GM12892 (cell line): ENCODE data around the gene TSPAN15.

Experiments used
- POLR2A ChIP-seq: IDR thresholded peaks from 2 replicates; pipeline ENCODE4 v1.6.1; 2011; ENCODE audit warnings: low read depth, low read length, control low read depth
- POLR2AphosphoS5 ChIP-seq: IDR thresholded peaks from 2 replicates; pipeline ENCODE4 v1.6.1; 2011; ENCODE audit warnings: low read depth, low read length, control low read depth
- TAF1 ChIP-seq: IDR thresholded peaks from 2 replicates; pipeline ENCODE4 v1.6.1; 2011; ENCODE audit warnings: low read depth, mild to moderate bottlenecking, control low read depth, low read length, borderline replicate concordance

DNA sequence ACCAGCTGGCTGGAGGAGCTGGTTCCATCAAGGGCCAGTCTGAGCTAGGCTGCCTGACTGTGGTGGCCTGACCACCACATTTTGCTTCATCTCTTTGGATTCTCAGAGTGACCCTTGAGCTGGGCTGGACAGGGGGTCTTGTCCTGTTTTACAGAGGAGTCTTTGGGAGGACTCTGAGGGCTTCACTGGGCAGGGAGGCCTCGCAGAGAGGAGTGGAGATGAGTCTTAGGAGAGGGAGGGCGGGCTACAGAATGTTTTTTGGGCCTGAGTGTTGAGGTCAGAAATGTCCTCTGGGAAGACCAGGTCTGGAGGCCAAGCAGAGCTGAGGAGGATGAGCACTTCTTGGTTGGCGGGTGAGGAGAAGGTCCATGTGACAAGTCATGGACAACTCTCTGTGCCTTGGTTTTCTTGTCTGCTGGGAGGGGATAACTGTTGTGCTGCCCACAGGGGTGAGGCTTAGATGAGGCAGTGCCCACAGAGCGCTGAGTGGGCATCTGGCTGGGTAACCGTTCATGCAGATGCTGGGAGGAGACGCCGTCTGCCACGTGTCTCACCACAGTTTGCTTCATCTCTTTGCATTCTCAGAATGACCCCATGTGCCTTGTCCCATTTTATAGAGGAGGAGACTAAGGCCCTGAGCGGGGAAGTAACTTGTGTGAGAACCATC, 9.4 kb downstream of the TSPAN15 start:
- TF ChIP-seq POLR2A, result no peak
- no peak for TF ChIP-seq POLR2AphosphoS5
- TF ChIP-seq TAF1, result no peak
